ENCODE measurements around the gene TRDN.
"Not testable (repeated sequence)": the region's sequence is repeated elsewhere in the genome, so short reads cannot be mapped to it uniquely, and the experiment has no call there.

Gene TRDN

GRCh38 chr6:123629258-123629941 lies 7.3 kb downstream of the TRDN start:
- DNase-seq = no peak

GRCh38 chr6:123625696-123626095 lies 11.1 kb downstream of the TRDN start:
- no peak for DNase-seq

GRCh38 chr6:123622780-123623179 lies 14.0 kb downstream of the TRDN start:
- DNase-seq = no peak

GRCh38 chr6:123619156-123619555 lies 17.6 kb downstream of the TRDN start:
- no peak for DNase-seq

- no peak for DNase-seq
Measured at GRCh38 chr6:123616942-123617341, 19.8 kb downstream of the TRDN start.

- DNase-seq = no peak
Measured at GRCh38 chr6:123616016-123616415, 20.7 kb downstream of the TRDN start.

- no peak for DNase-seq
Measured at GRCh38 chr6:123610779-123611178, 26.0 kb downstream of the TRDN start.

GRCh38 chr6:123604067-123604466 lies 32.7 kb downstream of the TRDN start:
- no peak for DNase-seq

- no peak for DNase-seq
Measured at GRCh38 chr6:123598011-123598410, 38.7 kb downstream of the TRDN start.

GRCh38 chr6:123594776-123595175 lies 42.0 kb downstream of the TRDN start:
- no peak for DNase-seq

- DNase-seq = no peak
Measured at GRCh38 chr6:123592426-123592825, 44.3 kb downstream of the TRDN start.

- DNase-seq = no peak
Measured at GRCh38 chr6:123589973-123590372, 46.8 kb downstream of the TRDN start.

GRCh38 chr6:123589317-123589716 lies 47.4 kb downstream of the TRDN start:
- no peak for DNase-seq

- DNase-seq = no peak
Measured at GRCh38 chr6:123588546-123588895, 48.2 kb downstream of the TRDN start.

- no peak for DNase-seq
Measured at GRCh38 chr6:123587838-123588545, 48.8 kb downstream of the TRDN start.

- not testable (repeated sequence) for DNase-seq
Measured at GRCh38 chr6:123587407-123587806, 49.3 kb downstream of the TRDN start.

GRCh38 chr6:123580331-123580730 lies 56.4 kb downstream of the TRDN start:
- DNase-seq = no peak

GRCh38 chr6:123575188-123575587 lies 61.6 kb downstream of the TRDN start:
- DNase-seq = no peak

GRCh38 chr6:123570813-123571684 lies 65.7 kb downstream of the TRDN start:
- DNase-seq = no peak

- no peak for DNase-seq
Measured at GRCh38 chr6:123569575-123569974, 67.2 kb downstream of the TRDN start.

GRCh38 chr6:123565529-123565928 lies 71.2 kb downstream of the TRDN start:
- no peak for DNase-seq

GRCh38 chr6:123564361-123564760 lies 72.4 kb downstream of the TRDN start:
- no peak for DNase-seq

- DNase-seq = no peak
Measured at GRCh38 chr6:123562677-123563076, 74.1 kb downstream of the TRDN start.

- no peak for DNase-seq
Measured at GRCh38 chr6:123562264-123562663, 74.5 kb downstream of the TRDN start.
